A673 (cell line): ENCODE results near the gene DNAJB4.

Experiments
- EZH2 ChIP-seq: fragments of 200-600 bp; sonication (generic); IDR thresholded peaks from 2 replicates; pipeline ENCODE4 v1.6.1; 2017; ENCODE audit warnings: borderline replicate concordance, low read depth, mild to moderate bottlenecking, mixed read lengths, antibody characterized with exemption, low read length; ENCODE audit not compliant: poor library complexity, severe bottlenecking
- TF ChIP-seq, protein P1 (sequence below): fragments of 300-800, 200-600 bp; sonication (generic); conservative IDR thresholded peaks from 2 replicates; pipeline ENCODE4 v1.5.1; 2017; ENCODE audit warnings: low read depth, mild to moderate bottlenecking, antibody characterized with exemption, low read length, moderate library complexity, mixed read lengths

GRCh38 chr1:78035121-78035520 is 30.4 kb downstream of the DNAJB4 start:
- TF ChIP-seq, protein P1, sequence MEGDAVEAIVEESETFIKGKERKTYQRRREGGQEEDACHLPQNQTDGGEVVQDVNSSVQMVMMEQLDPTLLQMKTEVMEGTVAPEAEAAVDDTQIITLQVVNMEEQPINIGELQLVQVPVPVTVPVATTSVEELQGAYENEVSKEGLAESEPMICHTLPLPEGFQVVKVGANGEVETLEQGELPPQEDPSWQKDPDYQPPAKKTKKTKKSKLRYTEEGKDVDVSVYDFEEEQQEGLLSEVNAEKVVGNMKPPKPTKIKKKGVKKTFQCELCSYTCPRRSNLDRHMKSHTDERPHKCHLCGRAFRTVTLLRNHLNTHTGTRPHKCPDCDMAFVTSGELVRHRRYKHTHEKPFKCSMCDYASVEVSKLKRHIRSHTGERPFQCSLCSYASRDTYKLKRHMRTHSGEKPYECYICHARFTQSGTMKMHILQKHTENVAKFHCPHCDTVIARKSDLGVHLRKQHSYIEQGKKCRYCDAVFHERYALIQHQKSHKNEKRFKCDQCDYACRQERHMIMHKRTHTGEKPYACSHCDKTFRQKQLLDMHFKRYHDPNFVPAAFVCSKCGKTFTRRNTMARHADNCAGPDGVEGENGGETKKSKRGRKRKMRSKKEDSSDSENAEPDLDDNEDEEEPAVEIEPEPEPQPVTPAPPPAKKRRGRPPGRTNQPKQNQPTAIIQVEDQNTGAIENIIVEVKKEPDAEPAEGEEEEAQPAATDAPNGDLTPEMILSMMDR, result no peak
- no peak for TF ChIP-seq EZH2
